ENCODE data around the gene NPBWR2. TPM values are rescaled to one million over a fixed set of nuclear protein-coding genes. Genes with fewer than 3 reads are reported as not detected.

Gene NPBWR2
- total and polyA plus RNA-seq, 2 experiments from 2014 or later: not detected

DNA sequence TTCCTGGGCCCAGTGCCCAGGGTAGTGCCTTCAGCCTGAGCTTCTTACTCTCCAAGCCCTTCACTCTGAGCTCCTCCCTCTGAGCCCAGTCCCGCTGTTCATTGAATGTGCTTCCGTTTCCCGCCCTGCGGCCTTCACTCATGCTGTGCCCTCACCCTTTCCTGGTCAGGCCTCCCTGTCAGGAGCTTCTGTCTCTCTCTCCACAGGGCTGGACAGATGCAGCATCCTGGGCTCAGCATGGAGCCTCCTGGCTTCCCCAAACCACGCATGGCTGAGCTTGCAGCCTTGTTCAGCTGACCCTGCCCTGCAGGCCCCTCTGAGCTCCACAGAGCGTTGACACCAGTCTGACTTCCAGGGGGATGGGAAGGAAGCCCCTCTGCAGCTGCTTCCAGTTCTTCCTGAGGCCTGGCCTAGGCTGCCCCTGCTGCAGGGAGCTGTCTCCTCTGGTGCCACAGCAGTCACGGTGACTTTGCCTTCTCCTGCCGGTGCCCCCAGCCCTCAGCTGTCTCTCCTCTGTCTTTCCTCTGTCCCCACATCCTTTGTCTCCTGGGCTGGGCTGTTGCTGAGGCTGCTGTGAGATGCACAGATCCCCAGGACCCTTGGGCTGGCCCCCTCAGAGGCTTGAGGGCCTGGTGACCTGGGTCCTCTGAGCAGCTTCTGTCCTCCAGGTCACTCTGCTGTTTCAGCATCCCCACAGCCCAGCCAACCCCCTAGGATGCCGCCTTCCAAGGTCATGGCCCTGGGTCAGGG is 48.9 kb upstream of the NPBWR2 start:
- no peaks in the 10 kb centered on the region for H3F3A ChIP-seq (replicated peaks; ENCODE audit: low read depth)
- peaks cover 41% of the 10 kb centered on the region for H3K4me1 Mint-ChIP-seq
- no peaks in the 10 kb centered on the region for H3K79me2 ChIP-seq (replicated peaks; ENCODE audit: insufficient read depth)
- no peak overlapping the region; the same call in 2 of the 3 replicates for H3K4me3 Mint-ChIP-seq
- DNase-seq (ENCODE audit: low spot score) (no peak), ATAC-seq (no peak)
- H3K27ac Mint-ChIP-seq: no peak overlapping the region
- H3K36me3 Mint-ChIP-seq (ENCODE audit: low read depth): no peaks in the 10 kb centered on the region
- peaks cover 27% of the 10 kb centered on the region for H3K4me1 ChIP-seq (ENCODE audit: insufficient read depth)
- H3K27me3 ChIP-seq (ENCODE audit: insufficient read depth): peaks cover 5% of the 10 kb centered on the region; the same call in 1 of the 2 replicates
- H3K4me3 ChIP-seq: no peak overlapping the region
- H2AFZ ChIP-seq: no peak overlapping the region
- H3K36me3 ChIP-seq (ENCODE audit: insufficient read depth): no peaks in the 10 kb centered on the region
- no peak overlapping the region for H3K4me2 ChIP-seq
- no peaks in the 10 kb centered on the region for H3K9me2 ChIP-seq (ENCODE audit: insufficient read depth)
- H3K9me3 Mint-ChIP-seq: no peaks in the 10 kb centered on the region; the same call in 2 of the 3 replicates
- TF ChIP-seq EZH2 (IDR thresholded peaks at IDR 0.05; ENCODE audit: low read depth, unreplicated experiment): no peak
- no peak for TF ChIP-seq CREB1 (CRISPR knock-in tag; IDR thresholded peaks at IDR 0.05; ENCODE audit: low read depth)
- no peak for TF ChIP-seq JUNB (IDR thresholded peaks at IDR 0.05; ENCODE audit: unreplicated experiment)
- no peak for TF ChIP-seq ZNF462 (CRISPR knock-in tag; IDR thresholded peaks at IDR 0.05)
- no peak for TF ChIP-seq ZNF114 (CRISPR knock-in tag; IDR thresholded peaks at IDR 0.05)
- no peak for TF ChIP-seq POLR2AphosphoS5 (IDR thresholded peaks at IDR 0.05; ENCODE audit: low read depth)
- no peak for TF ChIP-seq CTCF (conservative IDR thresholded peaks at IDR 0.05; ENCODE audit: low read depth in 2 of 2)
- TF ChIP-seq, protein P1, sequence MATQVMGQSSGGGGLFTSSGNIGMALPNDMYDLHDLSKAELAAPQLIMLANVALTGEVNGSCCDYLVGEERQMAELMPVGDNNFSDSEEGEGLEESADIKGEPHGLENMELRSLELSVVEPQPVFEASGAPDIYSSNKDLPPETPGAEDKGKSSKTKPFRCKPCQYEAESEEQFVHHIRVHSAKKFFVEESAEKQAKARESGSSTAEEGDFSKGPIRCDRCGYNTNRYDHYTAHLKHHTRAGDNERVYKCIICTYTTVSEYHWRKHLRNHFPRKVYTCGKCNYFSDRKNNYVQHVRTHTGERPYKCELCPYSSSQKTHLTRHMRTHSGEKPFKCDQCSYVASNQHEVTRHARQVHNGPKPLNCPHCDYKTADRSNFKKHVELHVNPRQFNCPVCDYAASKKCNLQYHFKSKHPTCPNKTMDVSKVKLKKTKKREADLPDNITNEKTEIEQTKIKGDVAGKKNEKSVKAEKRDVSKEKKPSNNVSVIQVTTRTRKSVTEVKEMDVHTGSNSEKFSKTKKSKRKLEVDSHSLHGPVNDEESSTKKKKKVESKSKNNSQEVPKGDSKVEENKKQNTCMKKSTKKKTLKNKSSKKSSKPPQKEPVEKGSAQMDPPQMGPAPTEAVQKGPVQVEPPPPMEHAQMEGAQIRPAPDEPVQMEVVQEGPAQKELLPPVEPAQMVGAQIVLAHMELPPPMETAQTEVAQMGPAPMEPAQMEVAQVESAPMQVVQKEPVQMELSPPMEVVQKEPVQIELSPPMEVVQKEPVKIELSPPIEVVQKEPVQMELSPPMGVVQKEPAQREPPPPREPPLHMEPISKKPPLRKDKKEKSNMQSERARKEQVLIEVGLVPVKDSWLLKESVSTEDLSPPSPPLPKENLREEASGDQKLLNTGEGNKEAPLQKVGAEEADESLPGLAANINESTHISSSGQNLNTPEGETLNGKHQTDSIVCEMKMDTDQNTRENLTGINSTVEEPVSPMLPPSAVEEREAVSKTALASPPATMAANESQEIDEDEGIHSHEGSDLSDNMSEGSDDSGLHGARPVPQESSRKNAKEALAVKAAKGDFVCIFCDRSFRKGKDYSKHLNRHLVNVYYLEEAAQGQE (IDR thresholded peaks at IDR 0.05; ENCODE audit: unreplicated experiment): no peak
- TF ChIP-seq ETS1 (IDR thresholded peaks at IDR 0.05): no peak
- TF ChIP-seq ZNF331 (CRISPR knock-in tag; IDR thresholded peaks at IDR 0.05; ENCODE audit: low read depth): no peak
- no peak for TF ChIP-seq STAT1 (IDR thresholded peaks at IDR 0.05; ENCODE audit: unreplicated experiment)
- TF ChIP-seq EZH2phosphoT487 (IDR thresholded peaks at IDR 0.05; ENCODE audit: unreplicated experiment): no peak
- TF ChIP-seq NANOG (IDR thresholded peaks at IDR 0.05; ENCODE audit: borderline replicate concordance): no peak
- peaks cover 24% of the 10 kb centered on the region for H3K27me3 Mint-ChIP-seq (ENCODE audit: insufficient read depth, low read depth, poor library complexity)
- no peaks in the 10 kb centered on the region for H4K20me1 ChIP-seq (replicated peaks; ENCODE audit: insufficient read depth)
- no peak overlapping the region for H3K27ac ChIP-seq (ENCODE audit: low read depth)

All from GM23338 (cell line).